Epidermal melanocyte (primary cell): ENCODE data around the gene MYOZ1.
"Not testable (repeated sequence)": the region's sequence is repeated elsewhere in the genome, so short reads cannot be mapped to it uniquely, and the experiment has no call there.

ENCODE experiments used
- DNase-seq: peaks from one replicate; pipeline ENCODE4 v3.0.0; 2011; ENCODE audit warnings: low spot score; ENCODE audit not compliant: insufficient read length

MYOZ1 gene

GRCh38 chr10:73641328-73642060 lies at the start of gene MYOZ1:
Gene MYOZ1, minus strand, starts transcription at chr10:73641474. Its CDS starts 1,457 bp downstream, at chr10:73640017.
- DNase-seq = no peak

GRCh38 chr10:73690755-73691154 lies 49.5 kb upstream of the MYOZ1 start:
- not testable (repeated sequence) for DNase-seq

- DNase-seq = not testable (repeated sequence)
These were observed 48.3 kb upstream of the MYOZ1 start for GRCh38 chr10:73689596-73689995.

- DNase-seq = not testable (repeated sequence)
These were observed 46.4 kb upstream of the MYOZ1 start for GRCh38 chr10:73687641-73688040.

- DNase-seq = not testable (repeated sequence)
These were observed 33.3 kb upstream of the MYOZ1 start for GRCh38 chr10:73674546-73674945.

- not testable (repeated sequence) for DNase-seq
These were observed 27.1 kb upstream of the MYOZ1 start for GRCh38 chr10:73668378-73668777.

GRCh38 chr10:73666153-73666809 lies 25.0 kb upstream of the MYOZ1 start:
- DNase-seq = not testable (repeated sequence)

GRCh38 chr10:73665581-73665980 lies 24.3 kb upstream of the MYOZ1 start:
- not testable (repeated sequence) for DNase-seq

- not testable (repeated sequence) for DNase-seq
These were observed 23.1 kb upstream of the MYOZ1 start for GRCh38 chr10:73664156-73665040.

- not testable (repeated sequence) for DNase-seq
These were observed 22.3 kb upstream of the MYOZ1 start for GRCh38 chr10:73663621-73664020.

- not testable (repeated sequence) for DNase-seq
These were observed 21.4 kb upstream of the MYOZ1 start for GRCh38 chr10:73662705-73663104.

- DNase-seq = no peak
These were observed 14.7 kb upstream of the MYOZ1 start, which contains the start of gene SYNPO2L for GRCh38 chr10:73655990-73656298. Gene SYNPO2L, minus strand, starts transcription at chr10:73656029. Its CDS starts 107 bp downstream, at chr10:73655922.

GRCh38 chr10:73655257-73655989 lies 14.1 kb upstream of the MYOZ1 start:
- DNase-seq = no peak

GRCh38 chr10:73653701-73654100 lies 12.4 kb upstream of the MYOZ1 start:
- DNase-seq = no peak

- no peak for DNase-seq
These were observed 11.9 kb upstream of the MYOZ1 start for GRCh38 chr10:73653195-73653594.

- no peak for DNase-seq
These were observed 9.5 kb upstream of the MYOZ1 start for GRCh38 chr10:73650537-73651331.

GRCh38 chr10:73649876-73650536 lies 8.7 kb upstream of the MYOZ1 start:
- DNase-seq = no peak

GRCh38 chr10:73648975-73649829 lies 7.9 kb upstream of the MYOZ1 start:
- DNase-seq = no peak
